DOHH2 (cell line): ENCODE measurements around the gene DCAF6.

Experiments used
- CTCF ChIP-seq: fragments of 200-600 bp; sonication (generic); IDR thresholded peaks from one replicate; pipeline ENCODE4 v1.5.1; 2014; ENCODE audit warnings: antibody characterized with exemption, mild to moderate bottlenecking, low read depth, low read length; ENCODE audit not compliant: poor library complexity, severe bottlenecking
- EZH2phosphoT487 ChIP-seq: fragments of 200-600 bp; sonication (generic); IDR thresholded peaks from 2 replicates; pipeline ENCODE4 v1.6.1; 2017; ENCODE audit warnings: borderline replicate concordance, mild to moderate bottlenecking, antibody characterized with exemption, low read length, moderate library complexity, mixed read lengths

GRCh38 chr1:167905671-167906070 is 30.8 kb upstream of the DCAF6 start:
- TF ChIP-seq CTCF (no peak), EZH2phosphoT487 (no peak)
